Measurements from ENCODE around the gene NT5DC1.

NT5DC1 gene
- long read RNA-seq, donor 1, full-length matches to known transcripts, result 8 of 8 reads
- long read RNA-seq, donor 1, partial matches to known transcripts, result 0 of 8 reads
- long read RNA-seq, donor 1, other reads (novel, unspliced or antisense), result 0 of 8 reads
- long read RNA-seq, donor 2, full-length matches to known transcripts, result 4 of 4 reads
- long read RNA-seq, donor 2, partial matches to known transcripts, result 0 of 4 reads
- long read RNA-seq, donor 2, other reads (novel, unspliced or antisense), result 0 of 4 reads
- long read RNA-seq, donor 3, full-length matches to known transcripts, result 1 of 1 reads
- long read RNA-seq, donor 3, partial matches to known transcripts, result 0 of 1 reads
- long read RNA-seq, donor 3, other reads (novel, unspliced or antisense), result 0 of 1 reads
- long read RNA-seq, donor 4, full-length matches to known transcripts, result 6 of 6 reads
- long read RNA-seq, donor 4, partial matches to known transcripts, result 0 of 6 reads
- long read RNA-seq, donor 4, other reads (novel, unspliced or antisense), result 0 of 6 reads
- long read RNA-seq, donor 5, full-length matches to known transcripts, result 14 of 14 reads
- long read RNA-seq, donor 5, partial matches to known transcripts, result 0 of 14 reads
- long read RNA-seq, donor 5, other reads (novel, unspliced or antisense), result 0 of 14 reads
- long read RNA-seq, donor 6, full-length matches to known transcripts, result 6 of 6 reads
- long read RNA-seq, donor 6, partial matches to known transcripts, result 0 of 6 reads
- long read RNA-seq, donor 6, other reads (novel, unspliced or antisense), result 0 of 6 reads
- long read RNA-seq, donor 7, full-length matches to known transcripts, result 17 of 17 reads
- long read RNA-seq, donor 7, partial matches to known transcripts, result 0 of 17 reads
- long read RNA-seq, donor 7, other reads (novel, unspliced or antisense), result 0 of 17 reads
- long read RNA-seq, donor 8, full-length matches to known transcripts, result 11 of 11 reads
- long read RNA-seq, donor 8, partial matches to known transcripts, result 0 of 11 reads
- long read RNA-seq, donor 8, other reads (novel, unspliced or antisense), result 0 of 11 reads

GRCh38 chr6:116100419-116101301, at the start of gene NT5DC1:
NT5DC1 (plus strand) TSS chr6:116100853; CDS start chr6:116100931, 78 bp downstream.
- DNase-seq, result peak; percentile 99

- DNase-seq, result no peak
These were observed 49.4 kb upstream of the NT5DC1 start for GRCh38 chr6:116051244-116051643.

DNA sequence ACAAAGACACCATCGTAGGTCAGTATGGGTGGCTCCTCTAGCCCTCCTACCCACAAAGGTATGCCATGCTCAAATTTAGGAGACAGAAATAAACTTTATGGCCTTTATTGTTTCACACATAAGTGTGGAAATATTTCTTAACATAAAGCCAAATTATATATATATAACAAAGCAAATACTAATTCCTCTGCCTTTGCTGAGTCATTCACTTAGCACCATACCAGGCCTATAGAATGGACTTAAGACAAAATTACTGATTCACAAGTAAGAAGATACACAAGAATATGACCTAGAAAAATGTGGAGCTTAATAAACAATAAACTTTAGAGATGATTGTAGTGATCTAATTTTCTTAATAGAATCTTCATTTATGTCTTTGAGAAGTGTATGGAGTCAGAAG, 45.1 kb upstream of the NT5DC1 start:
- DNase-seq, result no peak

- DNase-seq, result no peak
These were observed 42.9 kb upstream of the NT5DC1 start for GRCh38 chr6:116057766-116058165.

DNA sequence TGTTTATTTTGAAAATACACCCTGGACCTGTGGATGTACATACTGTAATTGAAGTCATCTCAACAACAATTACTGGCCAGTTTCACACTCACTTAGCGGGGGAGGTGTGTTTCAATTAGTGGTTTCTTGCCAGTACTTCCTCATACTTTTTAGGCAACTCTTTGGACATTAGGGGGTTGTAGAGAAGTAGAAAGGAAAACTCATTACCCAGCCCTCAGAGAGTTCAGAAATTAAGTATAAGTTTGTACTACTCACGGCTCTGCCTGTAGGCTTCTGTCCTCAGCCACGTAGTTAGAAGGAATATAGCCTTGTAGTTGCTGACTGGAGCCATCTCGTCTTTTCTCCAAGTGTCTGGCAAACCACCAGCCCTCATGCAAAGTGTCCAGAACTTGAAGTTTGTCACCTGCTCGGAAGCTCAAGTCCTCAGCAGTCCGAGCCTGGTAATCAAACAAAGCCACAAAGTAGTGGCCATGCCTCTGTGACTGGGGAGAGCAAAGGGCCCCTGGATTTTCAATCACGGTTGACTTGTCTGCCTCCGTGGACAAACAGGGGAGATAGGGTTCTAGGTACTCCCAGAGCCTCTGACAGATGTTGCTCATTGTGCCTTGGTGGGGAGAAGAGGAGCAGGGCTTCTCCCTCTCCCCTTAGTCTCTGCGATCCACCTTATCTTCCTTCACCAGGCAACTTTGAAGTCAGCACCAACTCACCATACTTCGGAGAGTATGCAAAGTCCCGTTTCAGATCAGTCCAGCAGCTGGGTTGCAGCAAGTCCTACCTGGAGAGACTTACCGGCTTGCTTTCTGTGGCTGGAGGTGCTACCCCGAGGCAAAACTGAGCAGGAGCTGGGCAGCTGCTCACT, 40.7 kb upstream of the NT5DC1 start:
- DNase-seq, result peak; percentile 41

- peak; percentile 45 for DNase-seq
These were observed 39.9 kb upstream of the NT5DC1 start, which contains the start of gene FRK for GRCh38 chr6:116060572-116061283. FRK (minus strand) TSS chr6:116060891; CDS start chr6:116060311, 580 bp downstream.

DNA sequence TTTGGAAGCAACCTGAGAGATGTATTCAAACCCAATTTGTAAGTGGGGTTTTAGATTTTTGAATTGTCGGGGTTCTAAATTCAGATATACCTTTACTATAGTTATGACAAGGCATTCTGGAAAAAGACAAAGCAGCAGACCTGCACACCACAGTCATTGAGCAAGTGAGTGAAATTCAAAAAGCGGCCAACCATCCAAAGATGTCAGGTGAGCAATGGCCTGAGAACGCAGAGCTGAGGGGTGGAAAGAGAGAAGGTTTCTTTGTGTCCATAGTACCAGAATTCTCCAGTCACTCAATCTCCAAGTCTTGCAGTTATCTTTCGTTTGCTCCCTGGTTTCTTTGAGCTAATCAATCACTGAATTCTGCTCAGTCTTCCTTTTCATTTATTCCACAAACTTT, 38.2 kb upstream of the NT5DC1 start:
- no peak for DNase-seq

GRCh38 chr6:116064666-116065065, 36.0 kb upstream of the NT5DC1 start:
- DNase-seq, result no peak

GRCh38 chr6:116066789-116067188, 33.9 kb upstream of the NT5DC1 start:
- no peak for DNase-seq

DNA sequence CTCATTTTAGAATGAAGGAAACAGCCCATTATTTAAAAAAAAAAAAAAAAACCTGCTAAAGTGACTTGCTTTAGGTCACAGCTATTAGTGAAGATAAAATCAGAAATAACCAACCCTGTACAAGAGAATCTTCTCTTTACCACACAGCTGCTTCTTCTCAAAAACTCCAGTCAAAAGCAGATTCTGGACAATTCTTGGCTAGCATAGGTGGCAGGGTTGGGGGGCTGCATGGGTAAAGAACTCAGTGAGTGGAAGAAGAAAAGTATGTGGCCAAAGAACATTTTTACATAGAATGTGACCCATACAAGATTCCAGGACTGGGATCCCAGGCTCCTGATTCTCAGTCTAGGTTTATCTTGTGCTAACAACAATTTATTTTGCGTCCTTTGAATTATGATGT, 30.6 kb upstream of the NT5DC1 start:
- no peak for DNase-seq

- no peak for DNase-seq
These were observed 29.9 kb upstream of the NT5DC1 start for GRCh38 chr6:116070616-116071389.

DNA sequence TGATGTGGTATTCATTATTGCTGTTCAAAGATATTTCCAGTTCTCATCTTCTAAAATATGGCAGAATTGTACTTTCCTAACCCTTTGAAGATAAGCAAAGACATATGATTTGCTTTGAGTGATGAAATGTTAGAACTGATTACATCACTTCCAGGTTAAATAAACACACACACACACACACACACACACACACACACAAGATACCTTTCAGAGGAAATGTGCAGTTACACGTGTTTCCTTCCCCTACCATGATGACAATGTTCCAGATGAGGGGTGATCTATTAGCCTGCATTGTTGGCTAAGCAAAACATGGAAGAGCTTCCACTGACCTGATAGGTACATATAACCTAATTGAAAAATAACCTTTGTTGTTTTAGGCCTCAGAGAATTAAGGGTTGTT, 28.3 kb upstream of the NT5DC1 start:
- no peak for DNase-seq

- DNase-seq, result no peak
These were observed 26.8 kb upstream of the NT5DC1 start for GRCh38 chr6:116073765-116074440.

DNA sequence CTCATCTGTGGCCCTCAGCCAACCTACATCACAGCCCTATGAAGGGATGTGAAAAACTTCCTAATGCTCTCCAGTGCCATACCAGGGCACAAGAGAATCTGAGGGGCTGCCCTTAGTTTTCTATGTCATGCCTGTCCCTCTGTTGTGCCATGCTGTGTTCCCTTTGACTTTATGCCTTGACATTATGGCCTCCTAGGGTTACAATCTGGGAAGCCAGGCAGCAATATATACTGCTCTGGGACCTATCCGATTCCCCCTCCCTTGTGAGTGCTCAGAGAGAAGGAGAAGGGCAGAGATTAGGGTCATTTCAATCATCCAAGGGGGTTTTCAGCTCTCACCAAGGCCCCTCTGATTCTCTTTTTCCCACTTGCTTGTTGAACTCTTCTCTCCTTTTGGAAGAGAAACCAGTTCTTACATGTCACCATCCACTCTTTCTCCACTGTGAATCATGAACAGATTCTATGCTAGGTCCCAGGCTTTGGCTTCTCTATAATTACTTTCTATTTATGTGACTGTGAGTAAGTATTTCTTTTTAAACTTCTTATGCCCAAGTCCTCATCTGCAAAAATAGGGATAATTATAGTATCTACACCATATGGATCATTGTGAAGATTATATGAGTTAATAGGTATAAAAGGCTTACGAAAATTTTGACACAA, 25.8 kb upstream of the NT5DC1 start:
- DNase-seq, result no peak

DNA sequence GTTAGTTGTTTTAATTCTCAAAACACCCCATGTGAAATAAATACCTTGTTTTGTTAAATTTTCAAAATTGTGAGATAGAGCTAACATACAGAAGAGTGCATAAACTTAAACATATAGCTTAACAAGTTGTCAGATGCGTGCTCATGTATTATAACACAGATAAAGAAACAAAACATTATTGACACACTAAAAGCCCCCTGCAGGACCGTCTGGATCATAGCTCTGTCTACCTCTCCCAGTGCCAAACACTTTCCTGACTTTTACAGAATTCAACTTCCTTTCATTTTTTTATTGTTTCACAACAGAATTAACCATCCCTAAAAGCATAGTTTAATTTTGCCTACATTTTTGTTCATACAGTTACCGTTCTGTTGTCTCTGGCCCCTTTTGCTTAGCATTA, 22.1 kb upstream of the NT5DC1 start:
- DNase-seq, result no peak

- DNase-seq, result no peak
These were observed 21.7 kb upstream of the NT5DC1 start for GRCh38 chr6:116078945-116079344.

DNA sequence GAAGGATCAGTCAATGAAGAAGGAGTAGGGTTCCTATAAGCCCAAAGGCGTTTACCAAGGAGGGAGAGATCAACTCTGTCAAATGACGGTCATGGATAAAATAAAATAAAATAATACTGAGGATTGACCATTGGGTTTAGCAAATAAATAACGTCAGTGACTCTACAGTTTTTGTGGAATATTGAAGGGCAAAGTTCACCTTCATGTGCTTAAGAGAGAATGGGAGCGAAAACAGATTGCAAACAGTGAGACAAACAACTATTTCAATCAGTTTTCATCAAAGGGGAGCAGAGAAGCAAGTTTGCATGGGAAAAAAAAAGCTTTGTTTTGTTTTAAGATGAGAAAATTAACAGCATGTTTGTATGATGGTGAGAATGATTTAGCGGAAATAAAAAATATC, 17.6 kb upstream of the NT5DC1 start:
- no peak for DNase-seq

GRCh38 chr6:116084284-116084683, 16.4 kb upstream of the NT5DC1 start:
- DNase-seq, result no peak

All from right kidney (tissue), 9 donors.